NCI-H2171 (cell line): ENCODE measurements around the gene FGF10.

Experiments
- DNase-seq: peaks from one replicate; lab custom pipeline; 2025; lab: John Stamatoyannopoulos, UW

The FGF10 gene

DNA sequence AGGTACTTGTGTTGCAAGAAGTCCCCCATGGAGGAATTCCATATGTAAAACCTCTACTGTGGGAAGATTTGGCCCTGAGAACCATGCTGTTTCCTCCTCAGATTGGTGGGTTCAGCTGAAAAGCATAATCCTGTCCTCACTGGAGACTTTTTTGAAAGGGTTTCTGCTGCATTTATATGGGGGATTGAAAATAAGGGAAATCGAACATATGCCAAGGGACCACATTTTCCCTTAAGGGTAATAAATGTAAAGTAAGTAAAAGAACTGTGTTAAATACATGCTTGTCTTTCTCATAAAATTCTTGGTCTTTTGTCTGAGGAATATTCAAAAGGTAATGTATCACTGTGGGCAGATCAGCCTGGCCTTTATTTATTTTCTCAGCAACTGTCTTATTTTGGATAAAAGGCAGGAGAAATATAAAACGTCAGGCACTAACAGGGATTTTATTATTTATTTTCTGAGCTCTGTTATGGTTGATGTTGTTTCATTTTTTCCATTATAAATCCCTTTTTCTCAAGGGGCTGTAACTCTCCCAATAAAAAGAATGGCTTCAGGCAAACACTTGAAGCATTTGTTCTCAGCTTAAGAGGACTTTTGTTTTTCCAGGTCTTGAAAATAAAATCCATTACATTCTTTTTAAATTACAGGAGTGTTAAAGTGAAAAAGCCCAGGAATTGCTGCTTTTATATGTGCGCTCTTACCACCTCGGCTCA, 131.4 kb downstream of the FGF10 start:
- DNase-seq, result no peak

GRCh38 chr5:44257221-44257620, 132.0 kb downstream of the FGF10 start:
- no peak for DNase-seq
